HG03039 (cell line): Measurements from ENCODE around the gene PGLYRP2.

ENCODE experiments used
- ATAC-seq: cut with Tn5 transposase; IDR thresholded peaks from one replicate; pipeline ENCODE4 v1.9.1; 2021; ENCODE audit warnings: mild to moderate bottlenecking, moderate library complexity; ENCODE audit not compliant: unreplicated experiment

The PGLYRP2 gene

GRCh38 chr19:15427991-15428471, 51.3 kb downstream of the PGLYRP2 start:
- ATAC-seq, result no peak

- no peak for ATAC-seq
Measured at GRCh38 chr19:15427350-15427700, 52.0 kb downstream of the PGLYRP2 start.

- ATAC-seq, result no peak
Measured at GRCh38 chr19:15426485-15427349, 52.6 kb downstream of the PGLYRP2 start.

- no peak for ATAC-seq
Measured at GRCh38 chr19:15425321-15425950, 53.9 kb downstream of the PGLYRP2 start.

GRCh38 chr19:15424692-15425272, 54.5 kb downstream of the PGLYRP2 start:
- ATAC-seq, result no peak

- no peak for ATAC-seq
Measured at GRCh38 chr19:15424121-15424520, 55.2 kb downstream of the PGLYRP2 start.

GRCh38 chr19:15423130-15423529, 56.2 kb downstream of the PGLYRP2 start:
- ATAC-seq, result no peak

- ATAC-seq, result no peak
Measured at GRCh38 chr19:15422296-15423075, 56.8 kb downstream of the PGLYRP2 start.

GRCh38 chr19:15421721-15422260, 57.5 kb downstream of the PGLYRP2 start:
- no peak for ATAC-seq

- no peak for ATAC-seq
Measured at GRCh38 chr19:15421136-15421695, 58.1 kb downstream of the PGLYRP2 start.

GRCh38 chr19:15419413-15420025, 59.8 kb downstream of the PGLYRP2 start:
- no peak for ATAC-seq
